ENCODE data around the gene ZDHHC12.

DNA sequence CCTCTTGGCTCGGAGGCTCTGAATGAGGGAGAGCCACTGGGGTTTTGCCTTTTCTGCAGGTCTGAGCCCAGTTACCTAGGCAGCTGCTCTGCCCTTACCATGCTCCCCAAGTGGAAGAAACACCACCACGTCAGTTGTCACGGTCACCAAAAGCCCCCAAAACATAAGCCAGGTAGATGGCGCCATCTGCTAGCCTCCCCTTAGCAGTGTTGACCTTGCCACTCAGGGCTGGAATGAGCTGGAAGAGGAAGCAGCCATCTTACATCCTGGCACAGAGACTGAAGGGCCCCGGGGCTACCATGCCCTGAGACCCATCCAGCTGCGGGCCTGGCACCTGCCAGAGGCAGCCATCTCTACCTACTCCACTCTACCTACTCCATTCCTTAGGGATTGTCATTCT lies 40.4 kb upstream of the ZDHHC12 start:
- no peak for TF ChIP-seq E2F4 (CRISPR knock-in tag; IDR thresholded peaks at IDR 0.05; ENCODE audit: borderline replicate concordance, low read depth)
- TF ChIP-seq, protein P1, sequence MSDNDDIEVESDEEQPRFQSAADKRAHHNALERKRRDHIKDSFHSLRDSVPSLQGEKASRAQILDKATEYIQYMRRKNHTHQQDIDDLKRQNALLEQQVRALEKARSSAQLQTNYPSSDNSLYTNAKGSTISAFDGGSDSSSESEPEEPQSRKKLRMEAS (CRISPR knock-in tag; IDR thresholded peaks at IDR 0.05), result no peak
- TF ChIP-seq PRRX2 (CRISPR knock-in tag; IDR thresholded peaks at IDR 0.05), result no peak
- no peak for TF ChIP-seq CTCF (IDR thresholded peaks at IDR 0.05)
- TF ChIP-seq ZNF396 (CRISPR knock-in tag; IDR thresholded peaks at IDR 0.05; ENCODE audit: borderline replicate concordance), result no peak
- TF ChIP-seq, protein P2, sequence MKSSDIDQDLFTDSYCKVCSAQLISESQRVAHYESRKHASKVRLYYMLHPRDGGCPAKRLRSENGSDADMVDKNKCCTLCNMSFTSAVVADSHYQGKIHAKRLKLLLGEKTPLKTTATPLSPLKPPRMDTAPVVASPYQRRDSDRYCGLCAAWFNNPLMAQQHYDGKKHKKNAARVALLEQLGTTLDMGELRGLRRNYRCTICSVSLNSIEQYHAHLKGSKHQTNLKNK (CRISPR knock-in tag; IDR thresholded peaks at IDR 0.05), result no peak
- TF ChIP-seq, protein P3, sequence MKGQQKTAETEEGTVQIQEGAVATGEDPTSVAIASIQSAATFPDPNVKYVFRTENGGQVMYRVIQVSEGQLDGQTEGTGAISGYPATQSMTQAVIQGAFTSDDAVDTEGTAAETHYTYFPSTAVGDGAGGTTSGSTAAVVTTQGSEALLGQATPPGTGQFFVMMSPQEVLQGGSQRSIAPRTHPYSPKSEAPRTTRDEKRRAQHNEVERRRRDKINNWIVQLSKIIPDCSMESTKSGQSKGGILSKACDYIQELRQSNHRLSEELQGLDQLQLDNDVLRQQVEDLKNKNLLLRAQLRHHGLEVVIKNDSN (CRISPR knock-in tag; IDR thresholded peaks at IDR 0.05), result no peak
- no peak for TF ChIP-seq AFF4 (CRISPR knock-in tag; IDR thresholded peaks at IDR 0.05; ENCODE audit: borderline replicate concordance)
- TF ChIP-seq JUN (CRISPR knock-in tag; IDR thresholded peaks at IDR 0.05), result no peak
- TF ChIP-seq, protein P4, sequence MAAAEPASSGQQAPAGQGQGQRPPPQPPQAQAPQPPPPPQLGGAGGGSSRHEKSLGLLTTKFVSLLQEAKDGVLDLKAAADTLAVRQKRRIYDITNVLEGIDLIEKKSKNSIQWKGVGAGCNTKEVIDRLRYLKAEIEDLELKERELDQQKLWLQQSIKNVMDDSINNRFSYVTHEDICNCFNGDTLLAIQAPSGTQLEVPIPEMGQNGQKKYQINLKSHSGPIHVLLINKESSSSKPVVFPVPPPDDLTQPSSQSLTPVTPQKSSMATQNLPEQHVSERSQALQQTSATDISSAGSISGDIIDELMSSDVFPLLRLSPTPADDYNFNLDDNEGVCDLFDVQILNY (CRISPR knock-in tag; IDR thresholded peaks at IDR 0.05), result no peak
- TF ChIP-seq, protein P5, sequence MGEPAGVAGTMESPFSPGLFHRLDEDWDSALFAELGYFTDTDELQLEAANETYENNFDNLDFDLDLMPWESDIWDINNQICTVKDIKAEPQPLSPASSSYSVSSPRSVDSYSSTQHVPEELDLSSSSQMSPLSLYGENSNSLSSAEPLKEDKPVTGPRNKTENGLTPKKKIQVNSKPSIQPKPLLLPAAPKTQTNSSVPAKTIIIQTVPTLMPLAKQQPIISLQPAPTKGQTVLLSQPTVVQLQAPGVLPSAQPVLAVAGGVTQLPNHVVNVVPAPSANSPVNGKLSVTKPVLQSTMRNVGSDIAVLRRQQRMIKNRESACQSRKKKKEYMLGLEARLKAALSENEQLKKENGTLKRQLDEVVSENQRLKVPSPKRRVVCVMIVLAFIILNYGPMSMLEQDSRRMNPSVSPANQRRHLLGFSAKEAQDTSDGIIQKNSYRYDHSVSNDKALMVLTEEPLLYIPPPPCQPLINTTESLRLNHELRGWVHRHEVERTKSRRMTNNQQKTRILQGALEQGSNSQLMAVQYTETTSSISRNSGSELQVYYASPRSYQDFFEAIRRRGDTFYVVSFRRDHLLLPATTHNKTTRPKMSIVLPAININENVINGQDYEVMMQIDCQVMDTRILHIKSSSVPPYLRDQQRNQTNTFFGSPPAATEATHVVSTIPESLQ (CRISPR knock-in tag; IDR thresholded peaks at IDR 0.05), result no peak
- TF ChIP-seq PRDM15 (CRISPR knock-in tag; IDR thresholded peaks at IDR 0.05), result no peak
